NT2/D1 (cell line): ENCODE measurements around the gene ZBTB24.

ENCODE experiments used
- SUZ12 ChIP-seq: IDR thresholded peaks from 2 replicates; pipeline ENCODE4 v1.6.1; 2011; ENCODE audit not compliant: insufficient read length, insufficient read depth; ENCODE audit errors: extremely low read depth
- YY1 ChIP-seq: IDR thresholded peaks from 2 replicates; pipeline ENCODE4 v1.6.1; 2011; ENCODE audit not compliant: insufficient read length, insufficient read depth

DNA sequence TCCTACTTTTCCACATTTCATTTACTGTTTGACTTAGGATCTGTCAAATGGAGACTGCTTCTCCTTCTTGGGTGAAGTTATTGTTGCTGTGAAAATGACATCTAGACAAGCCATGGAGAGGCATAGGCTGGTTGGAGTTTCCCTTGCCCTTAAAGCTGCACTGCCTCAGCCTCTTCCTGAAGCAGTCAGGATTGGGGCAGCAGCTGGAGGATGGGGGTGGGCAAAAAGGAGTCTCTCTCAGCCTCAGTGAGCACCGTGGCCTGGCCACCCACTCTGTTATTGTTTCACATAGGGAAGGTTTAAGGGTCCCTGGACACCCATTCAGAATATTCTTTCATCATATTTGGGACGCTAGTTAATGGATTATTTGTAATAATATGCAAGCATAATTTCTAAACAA lies 7.7 kb upstream of the ZBTB24 start:
- TF ChIP-seq SUZ12 (no peak), YY1 (no peak)
